ENCODE measurements around the gene TRMT112. TPM values are rescaled to one million over a fixed set of nuclear protein-coding genes. Genes with fewer than 3 reads are reported as not detected.

The TRMT112 gene
- polyA plus RNA-seq, 1 donor from 2014 or later: 335 TPM

- no peaks in the 10 kb centered on the region for H3K27me3 ChIP-seq (ENCODE audit: insufficient read depth, low read depth, low read length)
- H3K4me3 ChIP-seq (ENCODE audit: low read length): no peak overlapping the region
- no peak overlapping the region for H3K27ac ChIP-seq (ENCODE audit: low read length)
- no peak overlapping the region for H3K9ac ChIP-seq (ENCODE audit: low read length)
- no peak for TF ChIP-seq CTCF (IDR thresholded peaks at IDR 0.05; ENCODE audit: poor library complexity, severe bottlenecking)
- no peak for TF ChIP-seq TAF1 (IDR thresholded peaks at IDR 0.05; ENCODE audit: low read depth)
- TF ChIP-seq EZH2 (IDR thresholded peaks at IDR 0.05; ENCODE audit: borderline replicate concordance, insufficient read depth, low read length, poor library complexity, severe bottlenecking): no peak
- no peak for TF ChIP-seq EP300 (conservative IDR thresholded peaks at IDR 0.05; ENCODE audit: poor library complexity, severe bottlenecking)
- no peak for TF ChIP-seq POLR2AphosphoS5 (IDR thresholded peaks at IDR 0.05)
- TF ChIP-seq SMC3 (conservative IDR thresholded peaks at IDR 0.05; ENCODE audit: poor library complexity): no peak
- TF ChIP-seq MXI1 (conservative IDR thresholded peaks at IDR 0.05; ENCODE audit: poor library complexity, severe bottlenecking): no peak
- no peak for TF ChIP-seq REST (IDR thresholded peaks at IDR 0.05; ENCODE audit: borderline replicate concordance)
- no peak for TF ChIP-seq RAD21 (conservative IDR thresholded peaks at IDR 0.05)
- no peaks in the 10 kb centered on the region for H3K36me3 ChIP-seq (ENCODE audit: insufficient read depth, low read length)
- no peaks in the 10 kb centered on the region for H3K9me2 ChIP-seq (ENCODE audit: insufficient read depth, low read length)
- H3K4me2 ChIP-seq (ENCODE audit: low read length): no peak overlapping the region
- H4K20me1 ChIP-seq (ENCODE audit: insufficient read depth): no peaks in the 10 kb centered on the region
- H3F3A ChIP-seq (ENCODE audit: insufficient read depth, low read length, poor library complexity, severe bottlenecking): no peaks in the 10 kb centered on the region
- peaks cover 11% of the 10 kb centered on the region for H3K79me2 ChIP-seq (replicated peaks; ENCODE audit: insufficient read depth, low read length)
- H3K9me3 ChIP-seq (ENCODE audit: low read length): no peaks in the 10 kb centered on the region
- H2AFZ ChIP-seq (ENCODE audit: low read depth, low read length): no peak overlapping the region
Measured at GRCh38 chr11:64314146-64314804, 3.1 kb downstream of the TRMT112 start.

- Histone ChIP-seq H3F3A (ENCODE audit: insufficient read depth, low read length, poor library complexity, severe bottlenecking) (no peaks in the 10 kb centered on the region), H3K9ac (ENCODE audit: low read length) (no peak overlapping the region), H2AFZ (ENCODE audit: low read depth, low read length) (no peak overlapping the region), H3K4me2 (ENCODE audit: low read length) (no peak overlapping the region), H3K4me3 (ENCODE audit: low read length) (no peak overlapping the region), H3K9me2 (ENCODE audit: insufficient read depth, low read length) (no peaks in the 10 kb centered on the region), H3K27me3 (ENCODE audit: insufficient read depth, low read depth, low read length) (no peaks in the 10 kb centered on the region), H3K9me3 (ENCODE audit: low read length) (no peaks in the 10 kb centered on the region), H3K36me3 (ENCODE audit: insufficient read depth, low read length) (no peaks in the 10 kb centered on the region), H3K79me2 (replicated peaks; ENCODE audit: insufficient read depth, low read length) (peaks cover 5% of the 10 kb centered on the region), H3K27ac (ENCODE audit: low read length) (no peak overlapping the region), H4K20me1 (ENCODE audit: insufficient read depth) (no peaks in the 10 kb centered on the region)
- TF ChIP-seq RAD21 (conservative IDR thresholded peaks at IDR 0.05): no peak
- no peak for TF ChIP-seq CTCF (IDR thresholded peaks at IDR 0.05; ENCODE audit: poor library complexity, severe bottlenecking)
- no peak for TF ChIP-seq TAF1 (IDR thresholded peaks at IDR 0.05; ENCODE audit: low read depth)
- no peak for TF ChIP-seq EP300 (conservative IDR thresholded peaks at IDR 0.05; ENCODE audit: poor library complexity, severe bottlenecking)
- TF ChIP-seq POLR2AphosphoS5 (IDR thresholded peaks at IDR 0.05): no peak
- TF ChIP-seq REST (IDR thresholded peaks at IDR 0.05; ENCODE audit: borderline replicate concordance): no peak
- no peak for TF ChIP-seq MXI1 (conservative IDR thresholded peaks at IDR 0.05; ENCODE audit: poor library complexity, severe bottlenecking)
- no peak for TF ChIP-seq SMC3 (conservative IDR thresholded peaks at IDR 0.05; ENCODE audit: poor library complexity)
- no peak for TF ChIP-seq EZH2 (IDR thresholded peaks at IDR 0.05; ENCODE audit: borderline replicate concordance, insufficient read depth, low read length, poor library complexity, severe bottlenecking)
Measured at GRCh38 chr11:64313491-64314145, 3.7 kb downstream of the TRMT112 start.
